Endodermal cell (in vitro differentiated cells): ENCODE data around the gene ARHGAP22. TPM values are rescaled to one million over a fixed set of nuclear protein-coding genes. Genes with fewer than 3 reads are reported as not detected.

Source experiments
- DNase-seq: peaks from one replicate; pipeline ENCODE4 v3.0.0-alpha.2; 2017
- H3K27ac ChIP-seq: 2 replicates; pipeline ENCODE4 v1.5.1; 2013; ENCODE audit warnings: mild to moderate bottlenecking, low read depth, low read length, moderate library complexity
- H3K27me3 ChIP-seq: 2 replicates; pipeline ENCODE4 v1.6.1; 2013; ENCODE audit warnings: mild to moderate bottlenecking, low read length, moderate library complexity; ENCODE audit not compliant: insufficient read depth, control insufficient read depth, poor library complexity, severe bottlenecking
- H3K36me3 ChIP-seq: 2 replicates; pipeline ENCODE4 v1.7.0; 2013; ENCODE audit warnings: mild to moderate bottlenecking, low read length, moderate library complexity; ENCODE audit not compliant: control insufficient read depth, insufficient read depth
- H3K4me1 ChIP-seq: one replicate; pipeline ENCODE4 v1.7.0; 2013; ENCODE audit warnings: low read length; ENCODE audit not compliant: control insufficient read depth, insufficient read depth
- H3K4me3 ChIP-seq: 2 replicates; pipeline ENCODE4 v1.5.1; 2013; ENCODE audit warnings: mild to moderate bottlenecking, low read length, moderate library complexity
- H3K9ac ChIP-seq: 2 replicates; pipeline ENCODE4 v1.6.1; 2013; ENCODE audit warnings: mild to moderate bottlenecking, low read length, moderate library complexity; ENCODE audit not compliant: poor library complexity, severe bottlenecking; ENCODE audit errors: extremely low read depth
- H3K9me3 ChIP-seq: 2 replicates; pipeline ENCODE4 v1.6.1; 2013; ENCODE audit warnings: mild to moderate bottlenecking, low read length, moderate library complexity; ENCODE audit not compliant: control insufficient read depth
- H3K27ac Mint-ChIP-seq: 2 replicates; pipeline ENCODE4 v1.8.0; 2020; ENCODE audit warnings: mixed read lengths
- H3K27me3 Mint-ChIP-seq: 2 replicates; pipeline ENCODE4 v1.8.0; 2021; ENCODE audit warnings: mild to moderate bottlenecking, mixed read lengths; ENCODE audit not compliant: insufficient read depth
- H3K36me3 Mint-ChIP-seq: 2 replicates; pipeline ENCODE4 v1.8.0; 2020; ENCODE audit warnings: low read depth, mixed read lengths
- H3K4me1 Mint-ChIP-seq: 2 replicates; pipeline ENCODE4 v1.8.0; 2020; ENCODE audit warnings: mixed read lengths
- H3K4me3 Mint-ChIP-seq: 2 replicates; pipeline ENCODE4 v1.8.0; 2020; ENCODE audit warnings: mild to moderate bottlenecking, moderate library complexity, mixed read lengths
- H3K9me3 Mint-ChIP-seq: 2 replicates; pipeline ENCODE4 v1.8.0; 2020; ENCODE audit warnings: mild to moderate bottlenecking, mixed read lengths
- CTCF ChIP-seq: fragments of 200-600 bp; sonication (generic); conservative IDR thresholded peaks from 2 replicates; pipeline ENCODE4 v1.5.0; 2021; ENCODE audit warnings: antibody characterized with exemption, mild to moderate bottlenecking
- WGBS, 2 experiments: methylation state at CpG; one replicate each; pipeline versions ENCODE4 v1.1.5 to v1.1.7; 2013; ENCODE audit warnings: missing lambda C conversion rate in 2 of 2, mixed read lengths in 1 of 2; ENCODE audit not compliant: insufficient coverage in 1 of 2, insufficient read length in 1 of 2; 5-methylcytosine and 5-hydroxymethylcytosine counted together
- total RNA-seq, 2 donors: library from RNA; stranded (reverse); fragmentation: NEBNext Ultra II Directional in 1 of 2; extraction: Animal tissue kit (Norgen Biotek cat#: 25700) in 1 of 2; gene quantifications; 2 replicates in 1 of 2; 3 replicates in 1 of 2; pipeline ENCODE4 v1.2.1, GENCODE V29; 2021

Gene ARHGAP22
- total RNA-seq, 2 donors from 2014 or later: 10.3 to 14.1 TPM

DNA sequence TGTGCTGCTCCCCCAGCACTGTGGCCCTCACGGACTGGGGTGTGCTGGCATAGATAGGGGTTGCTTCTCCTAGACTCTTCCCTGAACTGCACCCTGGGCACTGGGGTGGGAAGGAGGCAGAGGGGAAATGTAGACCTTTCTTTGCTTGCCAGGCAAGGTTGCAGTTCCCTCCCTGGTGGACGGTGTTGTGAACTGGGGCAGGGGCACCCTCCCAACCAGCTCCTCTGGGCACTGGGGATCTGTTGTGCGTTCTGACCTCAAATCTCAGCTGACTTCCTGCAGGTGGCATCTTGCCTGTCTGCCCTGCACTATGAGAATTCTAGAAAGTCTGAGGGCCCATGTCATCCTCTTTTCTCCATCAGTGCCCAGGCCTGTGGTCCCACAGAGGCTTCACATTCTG lies 53.9 kb downstream of the ARHGAP22 start:
- H3K9ac ChIP-seq: no peak overlapping the region
- H3K36me3 ChIP-seq: no peaks in the 10 kb centered on the region
- no peak overlapping the region for H3K4me3 ChIP-seq
- H3K27me3 Mint-ChIP-seq: peaks cover 3% of the 10 kb centered on the region
- H3K4me3 Mint-ChIP-seq: no peak overlapping the region
- WGBS, 2 experiments: 87 to 91% methylated on average over 2 of the region's 3 CpGs
- H3K36me3 Mint-ChIP-seq: no peaks in the 10 kb centered on the region
- no peaks in the 10 kb centered on the region for H3K27me3 ChIP-seq
- H3K4me1 ChIP-seq: no peaks in the 10 kb centered on the region
- TF ChIP-seq CTCF: no peak
- H3K27ac ChIP-seq: no peak overlapping the region
- H3K27ac Mint-ChIP-seq: no peak overlapping the region
- DNase-seq: peak; percentile 35
- H3K9me3 ChIP-seq: no peaks in the 10 kb centered on the region
- peaks cover 3% of the 10 kb centered on the region for H3K9me3 Mint-ChIP-seq
- H3K4me1 Mint-ChIP-seq: peaks cover 2% of the 10 kb centered on the region

DNA sequence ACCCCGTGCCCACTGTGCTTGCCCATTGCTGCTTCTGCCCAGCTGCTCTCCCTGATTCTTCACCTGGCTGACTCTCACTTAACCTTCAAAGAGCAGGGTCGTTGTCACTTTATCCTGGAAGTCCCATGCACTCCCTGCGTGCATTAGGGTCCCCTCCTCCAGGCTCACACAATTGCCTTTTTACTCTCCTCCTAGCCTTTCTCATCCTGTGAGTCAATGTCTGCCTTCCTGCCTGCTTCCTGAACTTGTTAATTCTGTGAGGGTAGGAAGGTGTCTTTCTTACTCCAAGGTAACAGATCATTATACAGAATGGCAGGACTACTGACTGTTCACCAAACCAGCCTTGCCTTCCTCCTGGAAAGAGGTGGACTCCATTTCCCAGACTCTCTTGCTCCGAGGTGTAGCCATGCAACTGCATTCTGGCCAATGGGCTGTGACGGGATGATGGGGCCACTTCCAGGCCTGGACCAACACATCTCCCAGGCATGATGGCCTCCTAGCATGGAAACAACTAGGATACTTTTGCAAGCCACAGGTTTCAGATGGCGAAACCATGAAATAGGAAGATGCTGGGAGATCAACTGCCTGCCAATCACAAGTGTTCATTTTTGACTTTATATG lies 54.7 kb downstream of the ARHGAP22 start:
- TF ChIP-seq CTCF: no peak
- Histone ChIP-seq H3K27me3 (no peaks in the 10 kb centered on the region), H3K4me1 (no peaks in the 10 kb centered on the region), H3K36me3 (no peaks in the 10 kb centered on the region), H3K27ac (no peak overlapping the region), H3K9me3 (no peaks in the 10 kb centered on the region), H3K4me3 (no peak overlapping the region), H3K9ac (no peak overlapping the region)
- no peak overlapping the region for H3K4me3 Mint-ChIP-seq
- peaks cover 2% of the 10 kb centered on the region for H3K9me3 Mint-ChIP-seq
- no peak overlapping the region for H3K27ac Mint-ChIP-seq
- no peaks in the 10 kb centered on the region for H3K36me3 Mint-ChIP-seq
- peak; percentile 41 for DNase-seq
- H3K27me3 Mint-ChIP-seq: peaks cover 3% of the 10 kb centered on the region
- H3K4me1 Mint-ChIP-seq: peaks cover 2% of the 10 kb centered on the region
- 84 to 90% methylated on average over 3 to 6 of the region's 6 CpGs for whole genome bisulfite sequencing, 2 experiments

- 69 to 80% methylated on average over 2 to 3 of the region's 3 CpGs for WGBS, 2 experiments
- H3K9me3 Mint-ChIP-seq: peaks cover 2% of the 10 kb centered on the region
- no peak overlapping the region for H3K4me3 Mint-ChIP-seq
- H3K9ac ChIP-seq: no peak overlapping the region
- H3K36me3 Mint-ChIP-seq: no peaks in the 10 kb centered on the region
- TF ChIP-seq CTCF: no peak
- DNase-seq: peak; percentile 17
- no peaks in the 10 kb centered on the region for H3K27me3 ChIP-seq
- H3K27me3 Mint-ChIP-seq: peaks cover 3% of the 10 kb centered on the region
- H3K4me3 ChIP-seq: no peak overlapping the region
- no peaks in the 10 kb centered on the region for H3K4me1 ChIP-seq
- no peak overlapping the region for H3K27ac Mint-ChIP-seq
- peaks cover 2% of the 10 kb centered on the region for H3K4me1 Mint-ChIP-seq
- no peaks in the 10 kb centered on the region for H3K9me3 ChIP-seq
- H3K27ac ChIP-seq: no peak overlapping the region
- no peaks in the 10 kb centered on the region for H3K36me3 ChIP-seq
Observed at GRCh38 chr10:48549236-48549635, 55.6 kb downstream of the ARHGAP22 start.
